ENCODE data around the gene PAX9.

- no peak for TF ChIP-seq HDAC6 (IDR thresholded peaks at IDR 0.05; ENCODE audit: low read depth, low read length)
- no peak for TF ChIP-seq ARNTL (CRISPR knock-in tag; IDR thresholded peaks at IDR 0.05)
- TF ChIP-seq, protein P1, sequence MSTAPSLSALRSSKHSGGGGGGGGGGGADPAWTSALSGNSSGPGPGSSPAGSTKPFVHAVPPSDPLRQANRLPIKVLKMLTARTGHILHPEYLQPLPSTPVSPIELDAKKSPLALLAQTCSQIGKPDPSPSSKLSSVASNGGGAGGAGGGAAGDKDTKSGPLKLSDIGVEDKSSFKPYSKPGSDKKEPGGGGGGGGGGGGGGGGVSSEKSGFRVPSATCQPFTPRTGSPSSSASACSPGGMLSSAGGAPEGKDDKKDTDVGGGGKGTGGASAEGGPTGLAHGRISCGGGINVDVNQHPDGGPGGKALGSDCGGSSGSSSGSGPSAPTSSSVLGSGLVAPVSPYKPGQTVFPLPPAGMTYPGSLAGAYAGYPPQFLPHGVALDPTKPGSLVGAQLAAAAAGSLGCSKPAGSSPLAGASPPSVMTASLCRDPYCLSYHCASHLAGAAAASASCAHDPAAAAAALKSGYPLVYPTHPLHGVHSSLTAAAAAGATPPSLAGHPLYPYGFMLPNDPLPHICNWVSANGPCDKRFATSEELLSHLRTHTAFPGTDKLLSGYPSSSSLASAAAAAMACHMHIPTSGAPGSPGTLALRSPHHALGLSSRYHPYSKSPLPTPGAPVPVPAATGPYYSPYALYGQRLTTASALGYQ (CRISPR knock-in tag; IDR thresholded peaks at IDR 0.05): no peak
- no peak for TF ChIP-seq ASH2L (IDR thresholded peaks at IDR 0.05; ENCODE audit: insufficient read length, low read depth, low read length)
- TF ChIP-seq CREM (IDR thresholded peaks at IDR 0.05): no peak
- TF ChIP-seq CREM (CRISPR knock-in tag; IDR thresholded peaks at IDR 0.05): no peak
- no peak for TF ChIP-seq PITX1 (CRISPR knock-in tag; IDR thresholded peaks at IDR 0.05)
- no peak for TF ChIP-seq CTCF (CRISPR knock-in tag; IDR thresholded peaks at IDR 0.05)
- no peak for TF ChIP-seq POLR2AphosphoS5 (IDR thresholded peaks at IDR 0.05; ENCODE audit: low read depth, low read length)
- TF ChIP-seq, protein P2, sequence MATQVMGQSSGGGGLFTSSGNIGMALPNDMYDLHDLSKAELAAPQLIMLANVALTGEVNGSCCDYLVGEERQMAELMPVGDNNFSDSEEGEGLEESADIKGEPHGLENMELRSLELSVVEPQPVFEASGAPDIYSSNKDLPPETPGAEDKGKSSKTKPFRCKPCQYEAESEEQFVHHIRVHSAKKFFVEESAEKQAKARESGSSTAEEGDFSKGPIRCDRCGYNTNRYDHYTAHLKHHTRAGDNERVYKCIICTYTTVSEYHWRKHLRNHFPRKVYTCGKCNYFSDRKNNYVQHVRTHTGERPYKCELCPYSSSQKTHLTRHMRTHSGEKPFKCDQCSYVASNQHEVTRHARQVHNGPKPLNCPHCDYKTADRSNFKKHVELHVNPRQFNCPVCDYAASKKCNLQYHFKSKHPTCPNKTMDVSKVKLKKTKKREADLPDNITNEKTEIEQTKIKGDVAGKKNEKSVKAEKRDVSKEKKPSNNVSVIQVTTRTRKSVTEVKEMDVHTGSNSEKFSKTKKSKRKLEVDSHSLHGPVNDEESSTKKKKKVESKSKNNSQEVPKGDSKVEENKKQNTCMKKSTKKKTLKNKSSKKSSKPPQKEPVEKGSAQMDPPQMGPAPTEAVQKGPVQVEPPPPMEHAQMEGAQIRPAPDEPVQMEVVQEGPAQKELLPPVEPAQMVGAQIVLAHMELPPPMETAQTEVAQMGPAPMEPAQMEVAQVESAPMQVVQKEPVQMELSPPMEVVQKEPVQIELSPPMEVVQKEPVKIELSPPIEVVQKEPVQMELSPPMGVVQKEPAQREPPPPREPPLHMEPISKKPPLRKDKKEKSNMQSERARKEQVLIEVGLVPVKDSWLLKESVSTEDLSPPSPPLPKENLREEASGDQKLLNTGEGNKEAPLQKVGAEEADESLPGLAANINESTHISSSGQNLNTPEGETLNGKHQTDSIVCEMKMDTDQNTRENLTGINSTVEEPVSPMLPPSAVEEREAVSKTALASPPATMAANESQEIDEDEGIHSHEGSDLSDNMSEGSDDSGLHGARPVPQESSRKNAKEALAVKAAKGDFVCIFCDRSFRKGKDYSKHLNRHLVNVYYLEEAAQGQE (IDR thresholded peaks at IDR 0.05; ENCODE audit: borderline replicate concordance in 1 of 2, low read depth in 1 of 2, low read length in 2 of 2): no peak
- no peak for TF ChIP-seq POLR2A (IDR thresholded peaks at IDR 0.05; ENCODE audit: insufficient read depth in 1 of 2, low read depth in 2 of 2, low read length in 2 of 2)
Observed at GRCh38 chr14:36675581-36675980, 13.9 kb downstream of the PAX9 start.

All from HepG2 (cell line).